ENCODE measurements around the gene TTC16. TPM values are rescaled to one million over a fixed set of nuclear protein-coding genes. Genes with fewer than 3 reads are reported as not detected.

The TTC16 gene
- total RNA-seq, 1 donor from 2014 or later = not detected

- peak; percentile 38 for DNase-seq (ENCODE audit: low read depth)
Observed at GRCh38 chr9:127742435-127743088, 26.7 kb downstream of the TTC16 start.

GRCh38 chr9:127744398-127745110, 28.7 kb downstream of the TTC16 start:
- peaks cover 29% of the 10 kb centered on the region for H3K27me3 ChIP-seq (ENCODE audit: control insufficient read depth, insufficient read depth, low read length)
- H3K4me3 ChIP-seq (ENCODE audit: low read depth, low read length) = no peak overlapping the region
- no peak for DNase-seq (ENCODE audit: low read depth)
- TF ChIP-seq CTCF (IDR thresholded peaks at IDR 0.05; ENCODE audit: insufficient read depth, low read length, poor library complexity, severe bottlenecking) = no peak
- H3K36me3 ChIP-seq (ENCODE audit: control insufficient read depth, insufficient read depth, low read length) = no peaks in the 10 kb centered on the region

More at GRCh38 chr9:127742435-127743088, 26.7 kb downstream of the TTC16 start:
- no peak for TF ChIP-seq CTCF (IDR thresholded peaks at IDR 0.05; ENCODE audit: insufficient read depth, low read length, poor library complexity, severe bottlenecking)
- Histone ChIP-seq H3K36me3 (ENCODE audit: control insufficient read depth, insufficient read depth, low read length) (no peaks in the 10 kb centered on the region), H3K4me3 (ENCODE audit: low read depth, low read length) (peak overlapping the region; percentile 5), H3K27me3 (ENCODE audit: control insufficient read depth, insufficient read depth, low read length) (peaks cover 14% of the 10 kb centered on the region)

DNA sequence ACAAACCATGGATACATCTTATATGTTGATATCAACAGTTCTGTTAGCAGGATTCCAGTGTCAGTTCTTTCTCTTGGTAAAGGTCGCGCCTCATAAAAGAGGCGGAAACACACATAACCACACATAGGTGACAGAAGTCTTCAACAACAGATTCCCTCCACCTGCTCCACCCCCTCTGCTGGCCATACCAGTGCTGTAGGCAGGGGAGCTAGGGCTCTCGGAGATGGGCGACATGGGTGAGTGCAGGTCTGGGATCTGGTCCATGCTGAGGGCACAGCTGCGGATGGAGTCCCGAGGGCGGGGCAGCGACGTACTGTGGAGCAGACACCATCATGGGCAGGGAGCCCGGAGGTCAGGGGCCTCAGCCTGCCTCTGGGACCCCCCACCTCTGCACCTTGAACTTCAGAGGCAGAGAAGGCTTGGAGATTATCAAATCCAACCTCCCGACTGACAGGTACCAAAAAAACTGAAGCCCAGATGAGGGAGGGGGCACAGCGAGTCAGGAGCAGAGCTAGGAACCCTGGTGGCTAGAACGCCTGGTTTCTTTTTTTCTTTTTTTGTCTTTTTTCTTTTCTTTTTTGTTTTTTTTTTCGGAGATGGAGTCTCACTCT, 31.2 kb downstream of the TTC16 start:
- H3K36me3 ChIP-seq (ENCODE audit: control insufficient read depth, insufficient read depth, low read length) = no peaks in the 10 kb centered on the region
- no peak for TF ChIP-seq CTCF (IDR thresholded peaks at IDR 0.05; ENCODE audit: insufficient read depth, low read length, poor library complexity, severe bottlenecking)
- peaks cover 34% of the 10 kb centered on the region for H3K27me3 ChIP-seq (ENCODE audit: control insufficient read depth, insufficient read depth, low read length)
- no peak overlapping the region for H3K4me3 ChIP-seq (ENCODE audit: low read depth, low read length)
- DNase-seq (ENCODE audit: low read depth) = no peak

DNA sequence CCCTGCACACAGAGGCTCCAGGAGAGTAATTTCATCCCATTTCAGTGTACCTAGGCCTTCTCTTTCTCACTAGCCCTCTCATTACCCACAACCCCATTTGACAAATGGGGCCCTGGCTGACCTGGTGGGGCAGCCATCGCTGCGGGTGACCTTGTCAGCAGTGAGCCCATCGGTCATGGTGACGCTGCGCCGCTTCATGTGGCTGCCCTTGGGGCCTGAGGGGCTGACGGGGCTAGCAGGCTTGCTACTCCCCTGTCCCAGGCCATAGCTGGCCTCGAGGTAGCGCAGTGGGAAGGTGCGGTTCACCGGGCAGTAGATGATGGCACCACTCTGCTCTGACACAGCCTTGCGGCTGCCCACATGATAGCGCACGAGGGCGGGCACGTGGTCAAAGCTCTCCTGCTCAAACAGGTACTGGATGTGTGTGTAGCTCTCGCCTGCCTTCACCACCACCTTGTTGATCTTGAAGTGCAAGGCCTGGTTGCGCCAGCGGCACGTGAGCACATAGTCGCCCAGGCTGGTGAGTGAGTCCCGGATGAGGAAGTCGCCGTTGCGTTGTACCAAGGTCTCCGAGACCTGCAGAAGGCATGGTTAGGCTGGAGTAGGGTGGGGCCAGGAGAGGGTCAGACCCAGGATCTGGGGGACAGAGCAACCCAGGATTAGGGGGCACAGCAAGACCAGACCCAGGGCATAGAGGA, 33.4 kb downstream of the TTC16 start:
- H3K27me3 ChIP-seq (ENCODE audit: control insufficient read depth, insufficient read depth, low read length) = peaks cover 52% of the 10 kb centered on the region
- no peak for TF ChIP-seq CTCF (IDR thresholded peaks at IDR 0.05; ENCODE audit: insufficient read depth, low read length, poor library complexity, severe bottlenecking)
- no peak for DNase-seq (ENCODE audit: low read depth)
- H3K4me3 ChIP-seq (ENCODE audit: low read depth, low read length) = no peak overlapping the region
- H3K36me3 ChIP-seq (ENCODE audit: control insufficient read depth, insufficient read depth, low read length) = no peaks in the 10 kb centered on the region

- Histone ChIP-seq H3K27me3 (ENCODE audit: control insufficient read depth, insufficient read depth, low read length) (peaks cover 60% of the 10 kb centered on the region), H3K36me3 (ENCODE audit: control insufficient read depth, insufficient read depth, low read length) (no peaks in the 10 kb centered on the region), H3K4me3 (ENCODE audit: low read depth, low read length) (no peak overlapping the region)
- DNase-seq (ENCODE audit: low read depth) = no peak
- no peak for TF ChIP-seq CTCF (IDR thresholded peaks at IDR 0.05; ENCODE audit: insufficient read depth, low read length, poor library complexity, severe bottlenecking)
Observed at GRCh38 chr9:127751269-127752054, 35.6 kb downstream of the TTC16 start.

All from kidney epithelial cell (primary cell).